Measurements from ENCODE around the gene IQGAP3. TPM values are rescaled to one million over a fixed set of nuclear protein-coding genes. Genes with fewer than 3 reads are reported as not detected.
"Not testable (repeated sequence)": the region's sequence is repeated elsewhere in the genome, so short reads cannot be mapped to it uniquely, and the experiment has no call there.

IQGAP3 gene
- total and polyA plus RNA-seq, 10 donors: 0.24 to 2.2 (median 0.68) TPM

GRCh38 chr1:156616463-156616862 lies 44.1 kb upstream of the IQGAP3 start:
- Histone ChIP-seq H3K4me3 (no peak overlapping the region), H3K9me3 (no peaks in the 10 kb centered on the region), H3K27ac (peak overlapping the region in 3 of 8 donors; percentile 28 to 37 (median 33)), H3K27me3 (replicated peaks in 1 of 7) (peaks cover 0 to 72% (median 0%) of the 10 kb centered on the region in 7 donors), H3K4me1 (no peaks in the 10 kb centered on the region), H3K36me3 (no peaks in the 10 kb centered on the region)
- DNase-seq: no peak
- TF ChIP-seq POLR2A (IDR thresholded peaks at IDR 0.05) (no peak), CTCF (IDR thresholded peaks at IDR 0.05 in 8 of 11, conservative IDR thresholded peaks at IDR 0.05 in 3 of 11) (no peak), POLR2AphosphoS5 (IDR thresholded peaks at IDR 0.05) (no peak)
- 19 to 31% (median 20%) methylated on average over 5 of the region's 5 CpGs for WGBS, 5 donors
- intact Hi-C loops (cut with DNase I; ENCODE audit: low total_unique reads): no loop called here

- H3K4me3 ChIP-seq: no peak overlapping the region
- no peaks in the 10 kb centered on the region for H3K9me3 ChIP-seq
- 59 to 67% (median 63%) methylated on average over 4 of the region's 4 CpGs for WGBS, 5 donors
- H3K36me3 ChIP-seq: no peaks in the 10 kb centered on the region
- TF ChIP-seq POLR2AphosphoS5 (IDR thresholded peaks at IDR 0.05) (no peak), CTCF (IDR thresholded peaks at IDR 0.05 in 8 of 11, conservative IDR thresholded peaks at IDR 0.05 in 3 of 11) (no peak), POLR2A (IDR thresholded peaks at IDR 0.05) (no peak)
- peak overlapping the region in 3 of 8 donors; percentile 28 to 37 (median 33) for H3K27ac ChIP-seq
- no peaks in the 10 kb centered on the region for H3K4me1 ChIP-seq
- intact Hi-C loops (cut with DNase I; ENCODE audit: low total_unique reads): no loop called here
- peaks cover 0 to 72% (median 0%) of the 10 kb centered on the region in 7 donors for H3K27me3 ChIP-seq (replicated peaks in 1 of 7)
- DNase-seq: no peak
Measured at GRCh38 chr1:156615946-156616345, 43.6 kb upstream of the IQGAP3 start.

- Histone ChIP-seq H3K4me1 (peaks cover 6 to 14% (median 9%) of the 10 kb centered on the region in 6 donors), H3K27ac (no peak overlapping the region), H3K27me3 (replicated peaks in 1 of 7) (peaks cover 0 to 53% (median 0%) of the 10 kb centered on the region in 7 donors), H3K4me3 (no peak overlapping the region), H3K36me3 (no peaks in the 10 kb centered on the region), H3K9me3 (no peaks in the 10 kb centered on the region)
- WGBS, 5 donors: 30 to 57% (median 45%) methylated on average over 3 of the region's 3 CpGs
- no peak for DNase-seq
- intact Hi-C loops (cut with DNase I; ENCODE audit: low total_unique reads): loop anchor here (5.0 kb wide), 1 partner anchor 225 kb away; no protein-coding TSS in a partner anchor
- TF ChIP-seq POLR2AphosphoS5 (IDR thresholded peaks at IDR 0.05): no peak
- TF ChIP-seq POLR2A (IDR thresholded peaks at IDR 0.05): no peak
- TF ChIP-seq CTCF (IDR thresholded peaks at IDR 0.05 in 8 of 11, conservative IDR thresholded peaks at IDR 0.05 in 3 of 11): no peak
Measured at GRCh38 chr1:156612666-156613065, 40.3 kb upstream of the IQGAP3 start.

- 89 to 93% (median 91%) methylated on average over 9 of the region's 9 CpGs for WGBS, 5 donors
- Histone ChIP-seq H3K27me3 (replicated peaks in 1 of 7) (peaks cover 0 to 36% (median 0%) of the 10 kb centered on the region in 7 donors), H3K4me1 (peaks cover 6 to 25% (median 12%) of the 10 kb centered on the region in 6 donors)
- not testable (repeated sequence) for H3K27ac ChIP-seq, DNase-seq, H3K4me3 ChIP-seq, H3K9me3 ChIP-seq, H3K36me3 ChIP-seq
- intact Hi-C loops (cut with DNase I; ENCODE audit: low total_unique reads): loop anchor here (5.0 kb wide), 1 partner anchor 223 kb away; no protein-coding TSS in a partner anchor
Measured at GRCh38 chr1:156610072-156610471, 37.7 kb upstream of the IQGAP3 start.
